GM21786 (cell line): ENCODE results near the gene SLC38A2.
"Not testable (repeated sequence)": the region's sequence is repeated elsewhere in the genome, so short reads cannot be mapped to it uniquely, and the experiment has no call there.

Experiments
- ATAC-seq: cut with Tn5 transposase; IDR thresholded peaks from one replicate; pipeline ENCODE4 v1.9.1; 2021; ENCODE audit not compliant: unreplicated experiment

Gene SLC38A2

DNA sequence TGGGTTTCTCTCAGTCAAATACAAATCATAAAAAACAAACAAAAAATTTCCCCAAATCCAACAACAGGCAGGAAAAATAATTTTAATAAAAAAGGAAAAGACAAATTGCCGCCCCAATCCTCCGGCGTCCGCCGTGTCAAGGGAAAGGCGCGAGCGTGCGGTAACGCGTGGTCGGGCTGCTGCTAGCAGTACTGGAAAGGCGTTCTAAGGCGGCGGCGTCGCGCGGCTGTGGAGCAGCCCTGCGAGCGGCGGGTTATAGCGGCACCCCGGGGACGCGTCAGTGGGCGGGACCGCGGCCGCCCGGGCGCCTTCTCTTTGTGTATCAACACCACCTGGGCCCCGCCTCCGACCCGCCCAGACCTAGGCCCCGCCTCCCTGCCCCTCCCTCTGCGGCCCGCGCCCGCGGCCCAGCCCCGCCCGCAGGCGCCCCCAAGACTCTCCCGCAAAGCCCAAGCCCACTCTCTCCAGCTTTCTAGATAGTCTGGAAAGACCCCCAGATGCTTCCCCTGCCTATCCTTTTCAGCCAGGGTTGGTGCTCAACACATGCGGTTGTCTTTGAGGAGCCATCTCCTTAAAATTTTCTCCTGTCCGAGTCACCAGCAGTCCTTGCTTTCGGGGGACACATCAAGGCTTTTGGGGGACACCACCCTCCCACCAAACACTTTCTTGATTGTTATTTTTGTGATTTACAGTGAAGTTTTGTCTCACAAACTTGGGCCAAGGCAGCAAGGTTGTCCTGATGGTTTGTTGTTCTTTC is at the start of gene SLC38A2:
Gene SLC38A2 (minus strand): TSS at position 230 of the 757 bp plus-strand sequence. CDS start 1,480 bp downstream, outside the sequence.
- peak; percentile 78 for ATAC-seq

DNA sequence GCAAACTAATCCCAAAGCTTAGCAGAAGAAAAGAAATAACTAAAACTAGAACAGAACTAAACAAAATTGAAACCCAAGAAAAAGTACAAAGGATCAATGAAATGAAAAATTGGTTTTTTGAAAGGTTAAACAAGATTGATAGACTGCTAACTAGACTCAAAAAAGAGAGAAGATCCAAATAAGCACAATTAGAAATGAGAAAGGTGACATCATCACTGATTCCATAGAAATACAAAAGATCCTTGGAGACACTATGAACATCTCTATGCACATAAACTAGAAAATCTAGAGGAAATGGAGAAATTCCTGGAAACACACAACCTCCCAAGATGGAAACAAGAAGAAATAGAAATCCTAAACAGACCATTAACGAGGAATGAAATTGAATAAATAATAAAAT is 47.1 kb upstream of the SLC38A2 start:
- ATAC-seq: no peak

DNA sequence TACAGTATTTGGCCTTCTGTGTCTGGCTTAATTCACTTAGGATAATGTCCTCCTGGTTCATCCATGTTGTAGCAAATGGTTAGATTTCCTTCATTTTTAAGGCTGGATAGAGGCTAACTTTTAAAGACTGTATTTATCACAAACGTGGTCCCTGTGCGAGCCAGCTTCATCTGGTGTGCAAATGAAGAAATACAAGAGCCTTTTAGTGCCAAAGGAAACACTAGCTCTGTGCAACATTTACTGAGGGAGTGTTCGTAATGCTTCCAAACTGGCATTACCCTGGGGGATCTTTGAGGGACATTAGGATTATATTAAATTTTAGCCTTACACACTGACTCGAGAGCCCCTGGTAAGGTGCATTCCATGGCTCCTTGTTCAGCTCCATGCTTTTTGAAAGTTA is 43.0 kb upstream of the SLC38A2 start:
- ATAC-seq: no peak

DNA sequence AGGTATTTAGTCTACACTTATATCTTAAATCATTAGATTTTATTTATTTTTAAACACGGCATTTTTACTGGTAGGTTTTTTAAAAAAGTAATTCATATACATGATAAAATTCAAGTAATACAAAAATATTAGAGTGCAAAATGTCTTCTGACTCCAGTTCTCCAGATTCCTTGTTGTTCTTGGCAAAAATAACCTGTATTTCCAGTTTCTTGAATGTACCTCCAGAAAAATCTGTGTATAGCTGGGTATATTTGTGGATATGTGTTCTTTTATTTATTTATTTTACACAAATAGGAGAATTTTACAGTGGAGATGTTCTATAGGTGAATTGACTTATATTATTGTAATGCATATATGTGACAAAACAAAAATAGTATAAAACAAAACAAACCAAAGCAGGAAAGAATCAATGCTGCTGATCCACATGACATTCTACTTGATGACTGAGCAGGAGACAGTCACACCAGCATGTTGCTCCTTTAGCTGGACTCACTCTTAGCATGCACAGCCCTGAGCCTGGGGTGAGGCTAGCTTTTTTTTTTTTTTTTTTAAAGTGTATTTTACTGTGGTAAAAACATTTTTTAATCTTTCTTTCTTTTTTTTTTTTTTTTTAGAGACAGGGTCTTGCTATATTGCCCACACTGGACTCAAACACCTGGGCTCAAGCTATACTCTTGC is 42.2 kb upstream of the SLC38A2 start:
- no peak for ATAC-seq

DNA sequence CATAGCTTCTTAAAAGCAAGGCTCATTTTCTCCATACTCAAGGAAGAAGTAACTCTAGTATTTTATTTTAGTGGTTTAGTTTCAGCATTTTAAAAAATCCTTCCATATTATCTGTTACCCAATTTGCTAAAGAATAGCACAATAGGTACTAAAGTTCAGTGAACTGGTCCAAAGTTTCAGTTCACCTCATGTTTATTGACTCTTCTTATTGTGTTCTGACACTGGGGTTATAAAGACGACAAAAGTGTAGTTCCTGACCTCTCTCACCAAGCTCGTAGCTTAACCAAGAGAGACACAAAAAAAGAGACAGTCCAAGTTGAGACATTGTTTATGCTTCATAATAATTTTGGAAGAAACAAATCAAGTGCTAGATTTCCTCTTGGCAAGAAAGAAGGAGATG is 40.8 kb upstream of the SLC38A2 start:
- no peak for ATAC-seq

DNA sequence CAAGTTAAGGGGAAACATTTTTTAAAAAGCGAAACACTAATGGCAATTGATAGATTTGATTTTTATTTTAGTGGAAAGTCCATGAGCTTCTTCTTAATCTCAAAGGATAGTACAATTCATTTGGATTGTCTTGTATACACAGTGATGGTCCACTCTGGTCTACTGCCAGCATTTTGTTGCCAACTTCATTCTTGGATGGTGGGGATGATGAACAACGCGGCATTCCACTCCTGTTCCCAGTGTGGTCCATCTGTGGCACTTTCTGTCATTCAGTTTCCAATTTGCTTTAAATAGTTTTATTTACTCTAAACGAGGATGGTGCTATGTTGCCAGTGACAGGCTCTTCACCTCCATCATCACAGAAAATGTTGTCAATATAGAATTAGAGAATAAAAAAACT is 40.3 kb upstream of the SLC38A2 start:
- ATAC-seq: no peak

DNA sequence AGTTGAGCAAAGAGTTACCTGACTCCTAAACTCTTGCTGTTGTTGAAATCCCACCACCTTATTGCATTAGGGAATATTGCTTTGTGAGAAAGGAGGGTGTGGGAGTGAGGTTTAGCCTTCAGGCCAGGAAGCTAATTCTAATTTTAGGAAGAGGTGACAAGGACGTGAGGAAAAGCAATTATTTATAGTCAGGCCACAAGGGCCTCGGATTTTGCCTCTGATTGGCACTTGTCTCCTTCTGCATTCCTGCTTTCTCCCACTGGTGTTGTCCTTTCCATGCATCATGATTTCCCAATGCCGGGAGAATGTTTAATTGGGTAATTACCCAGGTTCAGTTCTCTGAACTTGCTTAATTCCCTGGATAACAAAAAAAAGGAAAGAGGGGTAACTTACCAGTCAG is 37.9 kb upstream of the SLC38A2 start:
- ATAC-seq: no peak

DNA sequence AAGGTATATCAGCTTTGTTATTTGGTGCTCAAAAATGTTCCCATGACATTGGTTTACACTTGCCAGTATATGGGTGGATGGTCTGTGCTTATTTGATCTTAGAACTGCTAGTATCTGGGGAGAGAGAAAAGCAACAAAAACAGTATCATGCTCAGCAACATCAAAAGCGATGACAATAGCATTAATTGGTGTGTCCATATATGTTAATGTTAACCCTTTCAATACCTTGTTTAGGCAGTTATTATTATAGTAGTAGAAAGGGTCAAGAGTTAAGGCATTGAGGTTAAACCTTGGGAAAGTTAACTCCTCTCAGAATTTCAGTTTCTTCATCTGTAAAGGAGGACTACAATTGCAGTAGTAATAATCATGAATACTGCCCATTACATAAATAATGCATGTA is 37.4 kb upstream of the SLC38A2 start:
- no peak for ATAC-seq

DNA sequence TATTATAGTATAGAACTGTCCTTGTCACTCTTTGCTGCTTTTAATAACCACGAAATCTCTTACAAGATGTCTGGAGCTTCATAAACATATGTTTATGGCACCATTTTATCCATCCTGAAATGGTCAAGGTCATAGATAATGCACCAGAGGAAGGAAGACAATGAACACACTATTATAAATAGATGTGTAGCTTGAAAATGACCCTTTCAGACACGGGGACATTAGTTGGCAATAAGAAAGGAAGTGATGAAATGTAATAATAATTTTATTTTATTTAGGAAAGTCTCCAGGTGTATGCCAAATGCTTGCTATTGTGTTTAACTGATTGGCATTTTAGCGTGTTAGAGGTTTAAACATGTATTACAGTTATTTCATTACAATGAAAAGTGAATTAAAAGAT is 36.8 kb upstream of the SLC38A2 start:
- no peak for ATAC-seq

DNA sequence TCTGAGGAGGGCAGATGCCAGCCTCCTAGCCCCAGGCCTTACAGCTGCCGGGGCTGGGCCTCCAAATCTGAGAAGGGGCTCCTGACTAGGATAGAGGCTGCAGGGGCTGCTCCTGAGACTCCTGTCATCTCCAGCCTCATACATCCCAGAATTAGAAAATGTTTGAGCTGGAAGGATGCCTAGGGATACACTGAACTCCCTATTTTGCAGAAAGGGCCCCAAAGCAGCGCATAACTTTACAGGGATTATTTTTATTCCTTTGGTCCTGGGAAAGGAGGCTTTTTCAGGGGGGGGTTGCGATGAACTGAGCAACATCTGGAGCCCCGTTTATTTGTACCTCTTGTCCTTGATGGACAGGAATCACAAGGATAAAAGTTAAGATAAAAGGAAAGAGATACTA is 35.9 kb upstream of the SLC38A2 start:
- no peak for ATAC-seq

DNA sequence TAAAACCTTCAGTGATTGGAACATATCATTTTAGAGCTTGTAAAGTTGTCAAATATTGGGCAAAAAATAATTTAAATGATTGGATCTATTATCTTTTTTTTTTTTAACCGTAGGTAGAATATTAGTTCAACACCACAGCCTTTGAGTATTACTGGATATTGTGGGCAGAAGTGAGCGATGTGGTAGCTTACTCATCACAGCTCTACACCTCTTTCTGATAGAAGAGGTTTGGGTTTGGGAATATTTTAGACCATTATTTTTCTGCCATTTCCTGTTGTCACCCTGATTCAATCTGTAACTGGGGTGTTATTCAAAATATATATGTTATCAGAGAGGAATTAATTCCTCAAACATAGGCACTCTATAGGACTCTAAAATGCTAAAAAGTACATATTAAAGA is 34.8 kb upstream of the SLC38A2 start:
- ATAC-seq: no peak

DNA sequence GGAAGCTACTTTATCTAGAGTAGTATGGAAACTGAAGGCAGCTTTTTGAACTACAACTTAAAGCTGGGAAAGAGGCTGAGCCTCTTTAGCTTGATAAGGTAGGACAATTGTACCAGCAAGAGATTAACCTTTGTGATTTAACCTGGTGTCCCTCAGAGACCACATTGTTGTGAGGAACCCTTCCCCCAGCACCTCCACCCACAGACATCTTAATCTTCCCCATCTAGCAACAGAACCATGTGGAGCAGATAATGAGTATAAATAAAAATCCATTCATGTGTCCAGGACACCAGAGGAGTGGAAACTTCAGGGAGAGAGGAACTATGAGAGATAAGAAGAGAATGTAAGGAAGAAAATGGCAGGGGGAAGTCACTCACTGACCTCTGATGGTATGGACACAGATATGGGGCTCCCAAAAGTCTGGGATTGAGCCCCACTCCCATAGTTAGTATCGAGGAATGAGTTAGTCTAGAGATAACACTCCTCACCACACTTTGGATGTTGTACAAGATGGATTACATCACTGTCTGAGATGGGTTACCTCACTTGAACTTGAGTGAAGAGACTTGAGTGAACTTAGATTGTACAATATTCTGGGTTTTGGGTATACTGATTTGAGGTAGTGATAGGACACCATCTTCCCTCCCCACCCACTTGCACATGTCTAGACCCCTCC is 33.9 kb upstream of the SLC38A2 start:
- ATAC-seq: no peak

DNA sequence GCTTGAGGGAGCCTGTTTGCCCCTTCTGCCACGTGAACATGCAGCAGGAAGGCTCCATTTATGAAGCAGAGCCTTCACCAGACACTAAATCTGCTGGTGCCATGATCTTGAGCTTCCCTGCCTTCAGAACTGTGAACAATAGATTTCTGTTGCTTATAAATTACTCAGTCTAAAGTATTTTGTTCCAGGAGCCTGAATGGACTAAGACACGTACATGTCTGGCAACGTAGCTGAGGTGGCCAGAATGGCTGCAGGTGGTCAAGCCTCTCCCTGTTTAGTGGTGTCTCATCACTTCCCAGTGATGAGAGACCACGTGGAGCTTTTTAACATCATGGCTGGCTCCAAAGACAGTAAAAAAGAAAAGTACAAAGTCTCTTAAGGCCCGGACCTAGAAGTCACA is 32.2 kb upstream of the SLC38A2 start:
- ATAC-seq: no peak

DNA sequence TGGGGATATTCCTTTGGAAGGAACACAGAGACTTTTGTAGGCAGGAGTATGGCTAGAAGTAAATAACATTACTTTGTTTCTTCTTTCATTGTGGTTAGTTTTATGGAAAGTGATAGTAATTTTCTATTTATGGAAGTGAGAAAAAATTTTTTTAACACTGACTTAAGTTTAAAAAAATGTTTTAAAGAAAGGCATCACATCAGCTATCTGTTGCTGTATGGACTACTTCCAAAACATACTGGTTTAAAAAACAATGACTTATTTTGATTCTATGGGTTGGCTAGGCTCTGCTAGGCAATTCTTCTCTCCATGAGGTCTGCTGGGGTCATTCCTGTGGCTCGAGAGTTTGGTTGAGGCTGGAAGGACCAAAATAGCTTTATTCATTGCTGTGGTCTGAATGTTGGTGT is 31.7 kb upstream of the SLC38A2 start:
- no peak for ATAC-seq

DNA sequence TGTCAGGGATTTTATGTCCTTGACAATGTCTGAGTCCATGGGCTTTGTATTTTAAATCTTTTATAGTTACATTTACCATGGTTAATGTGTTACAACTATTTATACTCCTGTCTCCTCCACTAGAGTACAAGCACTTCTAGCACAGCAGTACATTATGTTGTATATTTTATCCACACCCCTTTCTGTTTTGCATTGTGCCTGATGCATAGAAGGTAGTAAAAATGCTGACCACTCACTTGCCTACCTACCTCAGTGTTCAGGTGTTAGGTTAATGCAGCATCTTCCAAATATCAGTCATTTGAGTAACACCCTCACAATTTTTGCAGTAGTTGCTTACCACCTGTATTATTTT is 31.1 kb upstream of the SLC38A2 start:
- no peak for ATAC-seq

DNA sequence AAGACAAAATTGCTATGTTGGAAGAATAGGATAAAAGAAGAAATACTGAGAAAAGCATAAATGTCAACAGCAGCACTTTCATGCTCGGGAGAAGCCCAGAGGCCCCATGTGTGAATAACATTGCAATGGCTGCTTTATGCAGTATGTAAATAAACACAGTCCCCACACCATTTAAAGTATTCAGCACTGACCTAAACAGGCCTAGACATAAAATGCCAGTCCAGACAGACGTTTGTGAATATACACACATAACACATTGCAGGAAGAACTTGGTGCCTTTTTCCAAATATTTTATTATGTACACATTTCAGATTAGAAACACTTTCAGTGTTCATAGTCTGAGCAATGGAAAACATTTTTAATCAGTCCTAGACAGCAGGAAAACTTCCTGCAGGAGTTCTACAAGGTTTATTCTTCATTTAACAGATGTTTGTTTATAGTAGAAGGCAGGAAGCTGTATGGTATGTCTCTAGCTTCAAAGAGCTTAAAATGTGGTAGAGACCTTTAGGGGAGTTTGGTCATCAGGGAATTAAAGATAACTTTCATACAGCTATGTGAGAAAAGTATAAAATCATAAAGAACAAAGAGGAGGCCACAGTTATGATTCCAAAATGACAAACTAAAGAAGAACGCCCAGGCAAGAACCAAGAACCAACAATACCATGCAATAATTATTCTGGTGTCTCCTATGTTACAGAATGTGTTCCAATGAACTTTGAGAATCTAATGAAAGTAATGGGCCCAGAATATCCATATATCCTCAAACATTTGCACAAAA is 30.6 kb upstream of the SLC38A2 start:
- ATAC-seq: no peak

DNA sequence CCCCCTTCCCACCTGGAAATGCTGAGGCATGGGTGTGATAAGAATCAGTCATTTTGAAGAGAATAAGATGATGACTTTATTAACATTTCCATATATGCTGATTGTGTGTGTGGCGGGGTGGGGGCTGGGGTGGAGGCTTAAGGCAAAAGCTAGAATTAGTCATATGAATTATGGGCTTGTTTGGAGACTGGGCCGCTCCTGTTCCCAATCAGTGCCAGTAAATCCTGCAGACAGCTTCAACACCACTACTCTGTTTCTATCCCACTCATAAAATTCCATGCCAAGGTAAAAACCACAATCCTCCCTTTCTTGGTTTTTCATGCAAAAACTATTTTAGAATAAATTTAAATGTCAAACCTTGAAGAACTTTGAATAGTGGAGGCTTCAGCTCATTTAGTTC is 29.9 kb upstream of the SLC38A2 start:
- ATAC-seq: no peak

DNA sequence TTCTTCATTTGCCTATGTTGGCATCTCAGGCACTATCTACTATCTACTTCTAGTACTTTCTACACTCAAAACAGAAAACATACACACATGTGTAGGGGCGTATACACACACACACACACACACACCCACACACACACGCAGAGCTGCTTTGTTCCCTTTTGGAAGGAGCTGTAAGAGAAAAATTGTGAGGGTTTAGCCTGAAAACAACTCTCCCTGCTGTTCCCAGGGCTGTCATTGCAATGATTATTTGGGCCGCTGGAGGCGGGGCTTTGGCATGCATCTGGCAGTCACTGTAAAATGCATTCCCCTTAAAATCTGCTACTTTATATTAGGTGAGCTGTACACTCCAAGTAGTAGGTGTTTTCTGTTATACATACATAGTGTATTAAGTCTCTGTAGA is 29.1 kb upstream of the SLC38A2 start:
- ATAC-seq: no peak

DNA sequence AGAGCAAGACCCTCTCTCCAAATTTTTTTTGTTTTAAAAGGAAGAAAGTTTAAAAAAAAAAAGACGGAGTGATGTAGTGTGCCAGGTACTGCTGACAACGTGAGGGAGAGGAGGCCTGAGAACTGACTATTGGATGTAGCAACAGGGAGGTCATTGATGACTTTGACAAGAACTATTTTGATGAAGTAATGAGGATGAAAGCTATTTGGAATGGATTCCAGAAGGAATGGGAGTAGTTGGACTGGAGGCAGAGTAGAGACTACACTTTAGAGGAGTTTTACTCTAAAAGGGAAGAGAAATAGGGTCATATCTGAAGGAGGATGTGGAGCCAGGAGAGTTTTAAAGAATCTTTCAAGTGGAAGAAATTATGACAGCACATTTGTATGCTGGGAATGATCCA is 27.8 kb upstream of the SLC38A2 start:
- no peak for ATAC-seq

DNA sequence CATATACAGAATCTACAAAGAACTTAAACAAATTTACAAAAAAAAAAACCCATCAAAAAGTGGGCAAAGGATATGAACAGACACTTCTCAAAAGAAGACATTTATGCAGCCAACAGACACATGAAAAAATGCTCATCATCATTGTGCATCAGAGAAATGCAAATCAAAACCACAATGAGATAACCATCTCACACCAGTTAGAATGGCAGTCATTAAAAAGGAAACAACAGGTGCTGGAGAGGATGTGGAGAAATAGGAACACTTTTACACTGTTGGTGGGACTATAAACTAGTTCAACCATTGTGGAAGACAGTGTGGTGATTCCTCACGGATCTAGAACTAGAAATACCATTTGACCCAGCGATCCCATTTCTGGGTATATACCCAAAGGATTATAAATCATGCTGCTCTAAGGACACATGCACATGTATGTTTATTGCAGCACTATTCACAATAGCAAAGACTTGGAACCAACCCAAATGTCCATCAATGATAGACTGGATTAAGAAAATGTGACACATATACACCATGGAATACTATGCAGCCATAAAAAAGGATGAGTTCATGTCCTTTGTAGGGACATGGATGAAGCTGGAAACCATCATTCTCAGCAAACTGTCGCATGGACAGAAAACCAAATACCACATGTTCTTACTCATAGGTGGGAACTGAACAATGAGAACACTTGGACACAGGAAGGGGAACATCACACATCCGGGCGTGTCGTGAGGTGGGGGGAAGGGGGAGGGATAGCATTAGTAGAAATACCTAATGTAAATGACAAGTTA is 27.1 kb upstream of the SLC38A2 start:
- not testable (repeated sequence) for ATAC-seq

DNA sequence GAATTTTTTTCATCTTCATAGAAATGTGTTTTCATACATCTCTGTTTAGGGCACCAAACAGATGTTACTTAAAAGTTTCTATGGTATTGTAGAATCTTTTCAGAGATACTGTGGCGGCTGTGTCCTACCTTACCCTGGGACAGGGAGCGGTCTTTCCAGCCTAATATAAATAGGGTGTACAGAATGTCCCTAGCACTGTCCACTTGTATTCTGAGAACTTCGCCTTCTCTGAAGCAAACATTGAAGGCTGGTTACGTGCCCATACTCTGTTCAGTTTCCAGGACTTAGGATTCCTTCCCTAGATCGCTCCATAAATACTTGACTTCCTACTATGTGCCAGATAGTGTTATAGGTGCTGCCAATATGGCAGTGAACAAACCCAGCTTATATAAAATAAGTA is 24.3 kb upstream of the SLC38A2 start:
- no peak for ATAC-seq
